ENCODE measurements around the gene ABCG1.

DNA sequence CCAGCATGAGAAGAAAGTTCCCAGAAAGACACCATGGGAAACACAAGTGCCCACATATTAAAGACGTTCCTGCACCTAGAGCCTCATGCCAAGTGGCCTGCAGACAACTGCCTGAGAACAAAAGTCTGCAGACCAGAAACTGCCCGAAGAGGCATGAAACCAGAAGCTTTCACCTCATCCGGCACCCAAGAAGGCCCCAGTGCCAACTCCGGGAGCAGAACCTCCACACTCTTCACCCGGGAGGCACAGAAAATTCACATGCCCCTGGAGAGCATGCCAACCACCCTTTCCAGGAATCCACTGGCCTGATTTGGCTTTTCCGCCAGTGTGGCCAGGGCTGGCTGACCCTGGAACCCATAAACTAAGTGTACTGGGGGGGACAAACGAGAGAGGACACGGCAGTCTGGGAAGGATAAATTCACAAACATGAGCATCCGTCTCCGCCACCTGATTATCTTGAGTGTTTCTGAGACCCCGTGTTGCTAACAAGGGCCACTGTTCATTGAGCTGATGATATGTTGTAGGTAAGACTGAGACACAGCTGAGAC, 125.1 kb downstream of the ABCG1 start:
- no peak for TF ChIP-seq CTCF (IDR thresholded peaks at IDR 0.05)
- TF ChIP-seq POLR2A (IDR thresholded peaks at IDR 0.05): no peak

All from Peyer's patch (tissue), 4 donors.